LNCaP clone FGC (cell line): ENCODE measurements around the gene MCTP2.

Experiments
- DNase-seq: peaks from one replicate; pipeline ENCODE4 v3.0.0-alpha.2; 2011; ENCODE audit warnings: low read depth
- H3K4me3 ChIP-seq: 2 replicates; pipeline ENCODE4 v1.5.1; 2011; ENCODE audit warnings: mild to moderate bottlenecking, low read depth, low read length, control low read depth
- TF ChIP-seq, protein P1 (sequence below): IDR thresholded peaks from 2 replicates; pipeline ENCODE4 v1.5.1; 2012; ENCODE audit warnings: mild to moderate bottlenecking; ENCODE audit not compliant: control insufficient read depth, insufficient read depth; ENCODE audit errors: extremely low read depth

Gene MCTP2

DNA sequence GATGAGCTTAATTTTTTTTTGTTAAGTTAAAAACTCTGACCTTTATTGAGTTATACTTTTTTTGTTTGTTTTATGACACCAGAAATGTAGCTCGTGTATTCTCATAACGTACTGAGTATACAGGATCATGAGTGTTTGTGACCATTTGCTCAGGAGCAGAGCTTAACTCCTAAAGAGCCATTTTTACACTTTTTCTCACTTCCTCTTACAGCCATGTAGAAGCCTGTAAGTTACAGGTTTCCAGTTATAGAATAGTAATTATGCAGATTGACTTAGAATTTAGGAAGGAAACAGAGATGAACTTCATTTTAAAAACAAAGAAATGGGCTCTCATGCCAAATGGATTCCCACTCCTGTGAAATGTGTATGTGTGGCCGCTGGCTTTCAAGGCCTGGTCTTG lies 151.7 kb downstream of the MCTP2 start:
- H3K4me3 ChIP-seq, result no peak overlapping the region
- TF ChIP-seq, protein P1, sequence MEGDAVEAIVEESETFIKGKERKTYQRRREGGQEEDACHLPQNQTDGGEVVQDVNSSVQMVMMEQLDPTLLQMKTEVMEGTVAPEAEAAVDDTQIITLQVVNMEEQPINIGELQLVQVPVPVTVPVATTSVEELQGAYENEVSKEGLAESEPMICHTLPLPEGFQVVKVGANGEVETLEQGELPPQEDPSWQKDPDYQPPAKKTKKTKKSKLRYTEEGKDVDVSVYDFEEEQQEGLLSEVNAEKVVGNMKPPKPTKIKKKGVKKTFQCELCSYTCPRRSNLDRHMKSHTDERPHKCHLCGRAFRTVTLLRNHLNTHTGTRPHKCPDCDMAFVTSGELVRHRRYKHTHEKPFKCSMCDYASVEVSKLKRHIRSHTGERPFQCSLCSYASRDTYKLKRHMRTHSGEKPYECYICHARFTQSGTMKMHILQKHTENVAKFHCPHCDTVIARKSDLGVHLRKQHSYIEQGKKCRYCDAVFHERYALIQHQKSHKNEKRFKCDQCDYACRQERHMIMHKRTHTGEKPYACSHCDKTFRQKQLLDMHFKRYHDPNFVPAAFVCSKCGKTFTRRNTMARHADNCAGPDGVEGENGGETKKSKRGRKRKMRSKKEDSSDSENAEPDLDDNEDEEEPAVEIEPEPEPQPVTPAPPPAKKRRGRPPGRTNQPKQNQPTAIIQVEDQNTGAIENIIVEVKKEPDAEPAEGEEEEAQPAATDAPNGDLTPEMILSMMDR, result no peak
- DNase-seq, result no peak

DNA sequence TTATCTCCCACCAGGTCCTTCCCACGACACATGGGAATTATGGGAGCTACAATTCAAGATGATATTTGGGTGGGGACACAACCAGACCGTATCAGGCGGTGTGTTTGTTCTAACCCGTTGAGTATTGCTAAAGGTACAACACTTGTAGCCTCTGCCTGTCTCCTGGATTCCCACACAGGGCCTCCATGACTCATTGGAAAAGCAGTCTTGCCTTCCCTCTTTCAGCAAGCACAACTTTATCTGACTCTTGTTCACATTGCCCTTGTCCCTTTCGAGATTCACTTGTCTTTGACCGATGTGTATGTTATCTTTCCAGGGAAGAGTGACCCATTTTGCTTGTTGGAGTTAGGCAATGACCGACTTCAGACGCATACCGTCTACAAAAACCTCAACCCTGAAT lies 152.3 kb downstream of the MCTP2 start:
- DNase-seq, result no peak
- H3K4me3 ChIP-seq, result no peak overlapping the region
- TF ChIP-seq, protein P1, result no peak

DNA sequence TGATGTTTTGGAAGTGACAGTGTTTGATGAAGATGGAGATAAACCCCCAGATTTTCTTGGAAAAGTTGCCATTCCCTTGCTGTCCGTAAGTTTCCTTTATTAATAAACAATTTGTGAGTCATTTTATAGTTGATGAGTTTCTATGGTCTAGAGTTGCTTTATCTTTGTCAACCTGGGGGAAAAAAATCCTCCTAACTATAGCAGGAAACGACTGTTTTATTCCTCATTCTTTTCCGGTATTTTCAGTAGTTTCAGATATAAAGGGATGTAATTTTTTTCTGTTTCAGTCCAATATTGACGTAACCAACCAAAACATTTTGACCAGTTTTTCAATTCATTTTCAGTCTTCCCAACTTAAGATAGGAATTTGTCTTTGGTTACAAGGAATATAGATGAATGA lies 154.1 kb downstream of the MCTP2 start:
- no peak for DNase-seq
- H3K4me3 ChIP-seq, result no peak overlapping the region
- TF ChIP-seq, protein P1, result no peak

DNA sequence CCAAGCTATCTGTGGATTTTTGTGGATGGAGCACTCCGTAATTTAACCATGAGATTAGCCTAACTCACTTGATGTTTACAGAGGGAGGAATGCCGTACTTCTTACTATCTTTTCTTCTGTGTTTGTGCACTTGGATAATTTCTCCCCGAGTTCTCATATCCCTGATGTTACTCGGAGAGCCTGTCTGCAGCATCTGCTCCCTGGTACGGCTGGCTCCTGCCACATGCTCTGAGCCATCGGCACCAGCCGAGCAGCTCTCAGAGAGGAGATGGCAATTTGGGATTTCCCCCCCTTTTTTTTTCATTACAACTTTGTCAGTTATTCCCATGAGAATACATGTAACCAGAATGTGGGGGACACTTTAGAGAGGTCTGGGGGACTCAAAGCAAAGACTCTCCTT lies 155.0 kb downstream of the MCTP2 start:
- TF ChIP-seq, protein P1, result no peak

DNA sequence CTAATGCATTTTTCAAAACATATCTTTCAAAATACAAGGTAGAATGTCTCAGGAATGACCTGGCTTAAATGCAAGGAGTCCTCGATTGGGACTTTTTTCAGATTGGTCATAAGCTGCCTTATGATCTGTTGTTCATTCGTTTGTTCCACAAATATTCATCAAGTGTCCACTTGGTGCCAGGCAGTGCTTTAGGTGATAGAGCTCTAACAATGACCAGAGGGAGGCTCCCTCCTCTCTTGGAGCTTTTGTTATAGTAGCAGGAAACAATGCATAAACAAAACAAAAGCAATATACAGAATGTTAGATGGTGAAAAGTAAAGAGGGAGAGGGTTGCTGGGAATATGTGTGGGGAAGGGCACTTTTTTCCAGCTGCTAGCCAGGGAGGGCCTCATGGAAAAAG lies 156.1 kb downstream of the MCTP2 start:
- TF ChIP-seq, protein P1, result no peak
- DNase-seq, result no peak
- no peak overlapping the region for H3K4me3 ChIP-seq

More for the DNA sequence above, 155.0 kb downstream of the MCTP2 start:
- H3K4me3 ChIP-seq, result no peak overlapping the region
- DNase-seq, result no peak

DNA sequence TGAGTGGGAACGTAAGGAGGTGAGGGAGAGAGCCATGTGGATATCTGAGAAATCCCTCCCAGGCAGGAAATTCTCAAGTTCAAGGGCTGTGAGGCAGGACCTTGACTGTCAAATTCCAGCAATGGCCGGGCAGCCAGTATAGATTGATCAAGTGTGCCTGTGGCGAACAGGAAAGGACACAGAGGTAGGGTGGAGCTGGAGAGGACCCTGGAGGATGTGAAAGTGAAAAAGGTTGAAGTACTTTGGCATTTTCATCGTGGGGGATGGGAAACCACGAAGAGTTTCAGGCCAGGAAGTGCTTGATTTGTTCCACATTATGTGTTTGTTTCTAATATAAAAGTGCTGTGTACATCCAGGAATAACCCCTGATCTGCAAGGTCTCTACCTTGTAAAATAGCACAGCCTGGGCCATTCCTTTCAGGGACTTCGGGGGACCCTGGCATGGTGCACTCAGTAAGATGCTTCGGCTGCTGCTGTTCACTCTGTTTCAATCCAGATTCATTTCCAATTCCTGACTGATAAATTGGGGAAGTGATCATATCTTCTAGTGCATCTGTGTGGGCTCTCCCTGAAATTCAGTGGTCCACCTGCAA lies 156.6 kb downstream of the MCTP2 start:
- no peak overlapping the region for H3K4me3 ChIP-seq
- no peak for DNase-seq
- TF ChIP-seq, protein P1, result no peak

DNA sequence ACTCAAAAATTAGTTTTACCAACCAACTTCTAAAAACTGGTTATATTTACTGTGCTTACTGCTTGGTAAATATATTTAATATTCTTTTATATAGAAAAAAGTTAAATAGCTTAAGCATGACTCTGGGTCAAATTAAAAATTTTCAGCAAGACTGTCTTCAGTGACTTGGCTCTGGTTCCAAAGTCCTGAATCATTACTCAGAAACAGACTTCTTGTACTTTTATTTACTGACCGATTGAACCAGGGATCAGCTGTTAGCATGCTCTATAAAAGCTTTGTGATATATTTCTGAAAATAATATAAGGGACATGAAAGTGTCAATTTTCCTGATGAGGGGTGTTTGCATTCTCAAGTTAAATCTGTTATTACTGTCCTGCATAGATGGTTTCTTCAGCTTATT lies 164.3 kb downstream of the MCTP2 start:
- TF ChIP-seq, protein P1, result no peak
- no peak for DNase-seq
- H3K4me3 ChIP-seq, result no peak overlapping the region
